ENCODE results near the gene OR1J4. TPM values are rescaled to one million over a fixed set of nuclear protein-coding genes. Genes with fewer than 3 reads are reported as not detected.
"Not testable (repeated sequence)": the region's sequence is repeated elsewhere in the genome, so short reads cannot be mapped to it uniquely, and the experiment has no call there.

The OR1J4 gene
- total and polyA plus RNA-seq, 3 donors from 2014 or later = 0.74 to 0.87 TPM; not detected in 1

DNA sequence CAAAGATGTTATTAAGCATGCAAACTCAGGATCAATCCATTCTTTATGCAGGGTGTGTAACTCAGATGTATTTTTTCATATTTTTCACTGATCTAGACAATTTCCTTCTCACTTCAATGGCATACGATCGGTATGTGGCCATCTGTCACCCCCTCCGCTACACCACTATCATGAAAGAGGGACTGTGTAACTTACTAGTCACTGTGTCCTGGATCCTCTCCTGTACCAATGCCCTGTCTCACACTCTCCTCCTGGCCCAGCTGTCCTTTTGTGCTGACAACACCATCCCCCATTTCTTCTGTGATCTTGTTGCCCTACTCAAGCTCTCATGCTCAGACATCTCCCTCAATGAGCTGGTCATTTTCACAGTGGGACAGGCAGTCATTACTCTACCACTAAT is 435 bp downstream of the OR1J4 start:
- Histone ChIP-seq H3K9me3 (no peaks in the 10 kb centered on the region), H3K36me3 (ENCODE audit: low read depth, missing control alignments) (no peaks in the 10 kb centered on the region), H3K27me3 (no peaks in the 10 kb centered on the region), H3K4me3 (no peak overlapping the region), H3K27ac (no peak overlapping the region), H3K4me1 (no peaks in the 10 kb centered on the region)
- no peak for TF ChIP-seq POLR2A (IDR thresholded peaks at IDR 0.05)
- TF ChIP-seq, protein P1, sequence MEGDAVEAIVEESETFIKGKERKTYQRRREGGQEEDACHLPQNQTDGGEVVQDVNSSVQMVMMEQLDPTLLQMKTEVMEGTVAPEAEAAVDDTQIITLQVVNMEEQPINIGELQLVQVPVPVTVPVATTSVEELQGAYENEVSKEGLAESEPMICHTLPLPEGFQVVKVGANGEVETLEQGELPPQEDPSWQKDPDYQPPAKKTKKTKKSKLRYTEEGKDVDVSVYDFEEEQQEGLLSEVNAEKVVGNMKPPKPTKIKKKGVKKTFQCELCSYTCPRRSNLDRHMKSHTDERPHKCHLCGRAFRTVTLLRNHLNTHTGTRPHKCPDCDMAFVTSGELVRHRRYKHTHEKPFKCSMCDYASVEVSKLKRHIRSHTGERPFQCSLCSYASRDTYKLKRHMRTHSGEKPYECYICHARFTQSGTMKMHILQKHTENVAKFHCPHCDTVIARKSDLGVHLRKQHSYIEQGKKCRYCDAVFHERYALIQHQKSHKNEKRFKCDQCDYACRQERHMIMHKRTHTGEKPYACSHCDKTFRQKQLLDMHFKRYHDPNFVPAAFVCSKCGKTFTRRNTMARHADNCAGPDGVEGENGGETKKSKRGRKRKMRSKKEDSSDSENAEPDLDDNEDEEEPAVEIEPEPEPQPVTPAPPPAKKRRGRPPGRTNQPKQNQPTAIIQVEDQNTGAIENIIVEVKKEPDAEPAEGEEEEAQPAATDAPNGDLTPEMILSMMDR (IDR thresholded peaks at IDR 0.05) = no peak
- 86 to 91% methylated on average over 3 of the region's 3 CpGs for WGBS, 2 donors
- intact Hi-C loops (cut with DNase I; ENCODE audit: low total_unique reads) = no loop called here
- no peak for DNase-seq

DNA sequence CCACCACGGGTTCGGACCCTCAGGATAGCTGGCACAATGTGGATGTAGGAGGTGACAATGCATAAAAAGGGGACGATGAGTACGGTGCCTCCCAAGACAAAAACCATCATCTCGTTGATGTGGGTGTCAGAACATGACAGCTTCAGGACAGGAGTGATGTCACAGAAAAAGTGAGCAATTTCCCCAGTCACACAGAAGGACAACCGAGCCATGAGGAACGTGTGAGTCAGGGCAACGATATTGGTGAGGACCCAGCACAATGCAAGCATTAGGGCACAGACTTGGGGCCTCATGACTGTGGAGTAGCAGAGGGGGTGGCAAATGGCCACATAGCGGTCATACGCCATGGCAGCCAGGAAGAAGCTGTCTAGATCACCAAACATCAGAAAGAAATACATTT is 7.7 kb downstream of the OR1J4 start:
- intact Hi-C loops (cut with DNase I; ENCODE audit: low total_unique reads) = no loop called here
- no peaks in the 10 kb centered on the region for H3K36me3 ChIP-seq (ENCODE audit: low read depth, missing control alignments)

DNA sequence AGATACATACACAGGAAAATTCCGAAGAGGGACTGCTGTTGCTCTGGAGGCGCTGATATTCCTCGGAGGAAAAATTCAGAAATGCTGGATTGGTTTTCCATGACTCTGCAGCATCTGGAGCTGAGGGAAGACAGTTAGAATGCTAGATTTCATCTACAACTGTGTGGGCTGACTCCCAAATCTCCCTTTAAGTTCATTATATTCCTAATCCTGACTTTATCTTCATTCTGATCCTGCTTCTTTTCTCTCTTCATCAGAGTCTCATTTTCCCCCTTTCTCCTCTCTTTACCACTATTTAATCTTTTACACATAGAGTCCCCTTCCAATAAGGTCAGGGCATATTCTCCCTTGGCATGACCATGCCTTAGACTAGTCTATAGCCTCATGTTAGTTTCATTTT is 8.3 kb downstream of the OR1J4 start, which contains the start of gene OR1N1:
OR1N1 (minus strand) TSS at position 101 of the 400 bp plus-strand sequence; CDS start at position 101, 0 bp downstream.
- 85 to 94% methylated on average over 3 of the region's 3 CpGs for WGBS, 2 donors
- Histone ChIP-seq H3K4me1 (no peaks in the 10 kb centered on the region), H3K27me3 (no peaks in the 10 kb centered on the region), H3K36me3 (ENCODE audit: low read depth, missing control alignments) (no peaks in the 10 kb centered on the region), H3K9me3 (no peaks in the 10 kb centered on the region), H3K4me3 (no peak within 1 kb of the TSS), H3K27ac (no peak within 1 kb of the TSS)
- intact Hi-C loops (cut with DNase I; ENCODE audit: low total_unique reads) = no loop called here
- no peak for DNase-seq
- TF ChIP-seq POLR2A (IDR thresholded peaks at IDR 0.05) = no peak
- TF ChIP-seq, protein P1 (IDR thresholded peaks at IDR 0.05) = no peak

More for the DNA sequence above, 7.7 kb downstream of the OR1J4 start:
- DNase-seq = no peak
- Histone ChIP-seq H3K27me3 (no peaks in the 10 kb centered on the region), H3K4me1 (no peaks in the 10 kb centered on the region), H3K4me3 (no peak overlapping the region), H3K27ac (no peak overlapping the region), H3K9me3 (no peaks in the 10 kb centered on the region)
- TF ChIP-seq POLR2A (IDR thresholded peaks at IDR 0.05) = no peak
- TF ChIP-seq, protein P1 (IDR thresholded peaks at IDR 0.05) = no peak
- WGBS, 2 donors = 88% methylated on average over 8 to 10 of the region's 10 CpGs

DNA sequence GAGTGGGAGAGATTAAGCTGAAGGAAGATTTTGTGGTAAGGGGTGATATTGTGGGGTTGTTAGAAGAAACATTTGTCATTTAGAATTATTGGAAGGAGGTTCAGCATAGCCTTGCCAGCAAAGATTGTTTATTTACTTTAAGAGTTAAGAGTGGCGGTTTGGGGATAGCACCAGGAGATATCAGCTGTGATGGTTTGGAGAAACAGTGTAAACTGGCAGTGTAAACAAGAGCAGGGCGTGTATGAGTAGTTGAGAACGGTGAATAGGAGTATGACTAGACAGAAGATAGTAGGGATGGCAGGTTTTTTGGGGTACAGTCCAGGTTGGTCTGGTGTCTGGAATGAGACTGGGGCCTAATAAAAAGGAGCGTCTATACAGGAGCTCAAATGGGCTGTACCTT is 12.2 kb downstream of the OR1J4 start:
- H3K4me3 ChIP-seq; intact Hi-C loops (cut with DNase I; ENCODE audit: low total_unique reads); H3K9me3 ChIP-seq; H3K27me3 ChIP-seq; H3K36me3 ChIP-seq (ENCODE audit: low read depth, missing control alignments); DNase-seq; H3K4me1 ChIP-seq; H3K27ac ChIP-seq: not testable (repeated sequence)
- WGBS, 2 donors = 77 to 78% methylated on average over 4 of the region's 4 CpGs

DNA sequence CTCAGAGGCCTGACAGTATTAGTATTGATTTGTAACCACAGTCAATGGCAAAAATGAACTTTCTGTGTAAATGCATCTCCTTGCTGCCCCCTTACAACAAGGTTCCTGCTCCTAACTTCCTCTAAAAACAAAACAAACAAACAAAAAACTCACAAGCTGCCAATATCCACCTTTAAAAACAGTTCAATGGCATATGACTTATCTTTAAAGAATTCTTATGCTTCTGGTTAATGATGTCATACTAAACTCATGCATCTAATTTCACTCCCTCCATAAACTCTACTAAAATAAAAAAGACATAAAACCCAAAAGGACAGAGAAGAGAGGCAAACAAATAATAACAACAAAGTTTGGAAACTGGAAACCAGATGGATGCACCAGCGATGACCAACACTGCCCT is 17.2 kb downstream of the OR1J4 start:
- Histone ChIP-seq H3K4me3 (no peak overlapping the region), H3K9me3 (no peaks in the 10 kb centered on the region), H3K4me1 (no peaks in the 10 kb centered on the region), H3K27me3 (no peaks in the 10 kb centered on the region), H3K36me3 (ENCODE audit: low read depth, missing control alignments) (no peaks in the 10 kb centered on the region), H3K27ac (no peak overlapping the region)
- intact Hi-C loops (cut with DNase I; ENCODE audit: low total_unique reads) = no loop called here
- TF ChIP-seq POLR2A (IDR thresholded peaks at IDR 0.05) = no peak
- TF ChIP-seq, protein P1 (IDR thresholded peaks at IDR 0.05) = no peak
- DNase-seq = no peak
- 98 to 100% methylated on average over 1 of the region's 1 CpG for WGBS, 2 donors

DNA sequence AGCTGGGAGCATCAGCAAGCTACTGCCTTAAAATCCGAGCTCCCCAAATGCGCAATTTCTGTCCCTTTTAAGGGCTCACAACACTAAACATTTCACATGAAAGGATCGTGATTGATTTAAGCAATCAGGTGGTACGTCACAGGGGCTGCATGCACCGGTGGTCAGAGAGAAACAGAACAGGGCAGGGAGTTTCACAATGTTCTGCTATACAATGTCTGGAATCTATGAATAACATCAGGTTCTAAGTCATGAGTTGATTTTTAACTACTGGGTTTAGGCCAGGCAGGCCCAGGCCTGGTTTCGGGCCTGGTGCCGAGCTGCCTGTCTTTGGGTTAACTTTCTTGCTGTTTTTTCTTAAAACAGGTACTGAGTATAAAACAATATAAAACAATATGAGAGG is 18.1 kb downstream of the OR1J4 start:
- H3K27ac ChIP-seq; H3K9me3 ChIP-seq; H3K27me3 ChIP-seq; intact Hi-C loops (cut with DNase I; ENCODE audit: low total_unique reads); H3K4me3 ChIP-seq; H3K4me1 ChIP-seq; H3K36me3 ChIP-seq (ENCODE audit: low read depth, missing control alignments); DNase-seq: not testable (repeated sequence)
- WGBS, 2 donors = 66 to 68% methylated on average over 7 of the region's 7 CpGs
